Stimulated activated CD4-positive, alpha-beta T cell treated with anti-CD3 and anti-CD28 coated beads, TNF-alpha, amount 100 ng/mL, for 1 hour (primary cell): ENCODE results near the gene PPFIA3.

ENCODE experiments used
- DNase-seq, 3 donors: peaks; one replicate each; pipeline ENCODE4 v3.0.0-alpha.2; 2020; ENCODE audit warnings: low read depth in 3 of 3, low spot score in 1 of 3

The PPFIA3 gene

GRCh38 chr19:49148784-49149651, 29.7 kb downstream of the PPFIA3 start:
- peak in 2 of 3 donors; percentile 39 to 65 for DNase-seq

GRCh38 chr19:49149652-49150105, 30.3 kb downstream of the PPFIA3 start:
- DNase-seq: no peak

DNA sequence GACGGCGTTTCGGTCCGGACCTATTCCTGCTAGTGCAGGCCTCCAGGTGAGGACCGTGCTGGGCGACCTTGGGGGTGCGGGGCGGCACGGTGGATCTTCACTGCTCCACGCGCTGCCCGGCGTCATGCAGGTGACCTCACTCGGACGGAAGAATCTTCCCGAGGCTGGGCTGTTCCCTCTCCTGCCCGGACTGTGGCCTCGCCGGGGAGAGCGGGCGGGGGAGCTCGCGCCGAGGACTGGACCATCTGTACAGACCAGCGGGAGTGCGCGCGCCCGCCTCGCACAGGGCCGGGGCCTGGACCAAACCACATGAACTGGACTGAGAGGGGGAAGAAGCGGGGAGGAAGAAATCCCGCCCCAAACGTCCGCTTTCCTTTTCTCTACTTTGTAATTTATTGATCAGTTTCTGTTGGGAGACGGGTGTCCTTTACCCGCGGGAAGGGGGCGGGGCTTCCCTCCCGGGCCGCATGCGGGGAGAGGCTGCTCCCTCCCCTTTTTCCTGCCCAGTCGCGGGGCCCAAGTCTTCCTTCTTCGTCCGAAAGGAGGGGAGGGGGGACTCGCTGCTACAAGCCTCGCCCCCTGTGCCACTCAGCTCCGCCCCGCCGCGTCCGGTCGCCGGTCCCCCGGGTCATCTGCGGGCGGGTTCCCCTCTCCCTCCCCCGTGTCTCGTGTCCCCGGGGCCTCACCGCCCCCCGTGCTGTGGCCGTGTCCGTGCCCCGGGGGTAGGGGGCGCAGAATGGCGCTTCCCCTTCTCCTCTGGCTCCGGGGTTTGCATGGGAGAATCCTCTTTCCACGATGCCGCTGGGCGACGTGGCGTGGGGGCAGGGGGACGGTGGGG, 31.0 kb downstream of the PPFIA3 start:
- DNase-seq: no peak

DNA sequence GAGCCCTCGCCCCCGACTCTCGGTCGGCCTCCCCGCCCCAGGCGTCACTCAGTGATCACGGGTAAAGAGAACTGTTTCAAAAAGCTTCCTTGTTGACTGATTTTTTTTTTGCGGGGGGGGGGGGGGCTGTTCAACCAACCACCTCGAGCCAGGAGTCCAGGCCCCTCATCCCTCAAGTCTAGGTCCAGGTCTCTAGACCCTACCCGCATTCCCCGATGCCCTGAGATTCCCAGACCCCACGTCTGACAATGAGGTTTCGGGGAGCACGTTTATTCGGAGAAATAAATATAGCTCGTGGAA, 31.6 kb downstream of the PPFIA3 start:
- DNase-seq: no peak

DNA sequence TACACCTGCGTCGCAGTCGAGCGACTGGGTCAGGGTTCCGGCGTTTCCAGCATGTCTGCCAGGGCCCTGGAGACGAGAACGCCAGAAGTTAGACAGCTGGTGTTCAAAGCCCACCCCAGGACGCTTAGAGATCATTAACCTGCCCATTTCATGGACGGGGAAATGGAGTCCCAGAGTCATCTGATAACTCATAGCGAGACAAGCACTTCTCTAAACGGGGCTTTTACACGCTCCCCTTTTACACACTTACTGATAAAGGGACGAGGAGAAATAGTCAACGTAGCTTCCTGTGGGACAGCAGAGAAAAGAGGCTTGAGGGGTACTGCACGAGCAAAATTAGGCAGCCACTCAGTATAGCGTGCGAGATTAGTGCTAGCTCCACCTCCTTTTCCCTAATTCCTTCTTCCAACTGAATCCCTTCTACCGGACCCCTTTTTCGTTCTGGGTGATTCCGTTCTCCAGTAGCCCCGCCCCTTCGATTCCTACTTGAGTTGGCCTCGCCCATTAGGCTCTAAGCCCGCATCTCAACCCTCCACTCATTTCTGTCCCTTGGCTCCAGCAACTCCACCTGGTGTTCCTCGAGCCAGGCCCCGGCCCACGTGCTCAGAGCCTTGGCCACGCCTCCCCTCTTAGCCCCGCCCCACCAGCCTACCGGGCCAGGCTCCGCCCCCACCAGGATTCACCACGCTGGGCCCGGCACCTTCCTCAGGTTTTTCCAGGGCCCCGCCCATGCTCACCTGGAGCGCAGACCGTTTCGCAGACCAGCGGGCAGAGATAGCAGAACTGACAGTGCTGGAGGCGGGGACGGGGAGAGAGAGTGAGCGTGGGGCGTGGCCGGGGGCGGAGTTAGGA, 32.1 kb downstream of the PPFIA3 start:
- no peak for DNase-seq

DNA sequence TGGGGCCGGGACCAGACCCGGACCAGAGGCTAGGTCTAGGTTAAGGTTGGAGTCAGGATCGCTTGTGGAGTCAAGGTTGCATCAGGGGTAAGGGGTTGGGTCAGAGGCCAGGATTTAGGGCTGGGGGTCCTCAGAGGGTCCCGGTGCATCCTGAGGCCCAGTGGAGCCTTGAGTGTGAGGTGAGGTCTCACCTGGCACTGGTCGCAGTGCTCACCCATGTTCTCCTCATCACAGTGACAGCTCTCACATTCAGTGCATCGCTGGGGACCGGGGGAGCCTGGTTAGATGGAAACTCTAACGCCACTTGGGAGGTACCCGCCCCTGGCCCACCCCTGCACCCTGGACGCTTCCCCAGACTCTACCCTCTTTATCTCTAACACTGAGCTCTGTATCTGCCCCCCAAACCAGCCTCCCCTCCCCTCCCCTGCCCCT, 32.8 kb downstream of the PPFIA3 start:
- no peak for DNase-seq

DNA sequence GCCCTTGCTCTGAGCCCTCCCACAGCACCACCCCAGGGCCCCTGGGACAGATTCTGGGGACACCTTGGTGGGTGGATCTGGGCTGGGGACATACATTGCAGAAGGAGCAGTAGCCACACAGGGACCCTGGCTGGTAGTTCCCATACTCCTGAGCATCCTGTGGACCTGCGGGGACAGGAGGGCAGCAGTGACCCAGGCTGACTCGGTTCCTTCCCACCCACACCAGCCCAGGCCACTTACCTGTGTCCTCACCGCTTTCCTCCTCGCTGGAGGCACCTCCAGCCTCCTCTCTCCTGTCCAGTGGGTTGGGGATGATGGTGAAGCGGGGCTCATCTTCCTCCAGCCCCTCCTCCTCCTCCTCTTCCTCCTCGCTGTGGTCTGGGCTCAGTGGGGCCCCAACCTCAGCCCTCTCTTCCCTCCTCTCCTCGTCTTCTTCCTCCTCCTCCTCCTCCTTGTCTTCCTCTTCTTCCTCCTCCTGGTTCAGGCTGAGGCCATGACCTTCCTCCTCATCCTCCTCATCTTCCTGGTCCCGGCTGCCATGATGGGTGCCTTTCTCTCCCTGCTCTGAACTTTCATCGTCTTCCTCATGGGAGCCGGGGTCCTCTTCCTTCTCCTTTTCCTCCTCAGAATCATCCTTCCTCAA, 33.9 kb downstream of the PPFIA3 start:
- no peak for DNase-seq

DNA sequence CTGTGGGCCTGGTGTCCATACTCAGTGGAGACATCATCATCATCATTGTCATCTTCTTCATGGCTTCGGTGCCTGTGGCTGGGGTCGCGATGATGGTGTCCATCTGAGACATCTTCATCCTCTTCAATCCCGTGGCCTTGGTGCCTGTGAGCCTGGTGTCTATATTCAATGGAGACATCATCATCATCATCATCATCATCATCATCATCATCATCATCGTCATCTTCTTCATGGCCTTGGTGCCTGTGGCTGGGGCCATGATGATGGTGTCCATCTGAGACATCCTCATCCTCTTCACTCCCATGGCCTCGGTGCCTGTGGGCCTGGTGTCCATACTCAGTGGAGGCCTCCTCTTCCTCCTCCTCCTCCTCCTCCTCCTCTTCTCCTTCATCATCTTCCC, 34.9 kb downstream of the PPFIA3 start:
- no peak for DNase-seq

DNA sequence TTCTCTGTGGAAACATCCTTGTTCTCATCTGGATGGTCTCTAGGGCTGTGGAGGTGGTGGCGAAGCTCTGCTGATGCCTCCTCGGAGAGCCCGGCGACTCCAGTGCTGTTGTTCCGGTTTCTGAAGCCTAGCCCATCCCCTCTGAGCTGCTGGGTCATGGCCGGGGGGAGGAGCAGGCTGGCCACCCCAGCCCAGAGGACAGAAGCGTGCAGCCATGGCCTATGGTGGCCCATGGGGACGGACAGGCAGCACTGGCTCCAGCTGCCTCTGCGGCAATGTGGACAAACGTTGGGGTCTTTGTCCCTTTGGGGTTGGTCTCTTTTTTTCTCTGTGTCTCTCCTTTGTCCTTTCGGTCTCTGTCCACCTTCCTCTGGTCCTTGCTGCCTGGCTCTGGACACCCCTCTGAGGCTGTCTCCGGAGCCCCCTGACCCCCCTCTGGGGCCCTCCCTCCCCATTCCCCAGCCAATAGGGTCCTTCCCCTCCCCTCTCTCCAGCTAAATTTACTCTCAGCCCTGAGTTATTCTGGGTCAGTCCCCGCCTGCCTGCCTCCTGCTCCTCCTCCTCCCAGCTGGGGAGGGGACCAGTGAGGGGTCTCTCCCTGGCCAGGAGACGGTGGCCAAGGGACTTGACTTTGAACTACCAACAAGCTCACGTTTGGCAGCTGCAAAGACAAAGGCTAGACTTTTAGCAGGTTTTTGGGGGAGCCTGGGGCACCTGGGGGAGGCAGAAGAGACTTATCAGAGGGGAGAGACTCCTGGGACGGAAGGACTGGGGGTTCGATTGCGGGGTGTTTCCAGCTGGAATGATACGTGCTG, 35.9 kb downstream of the PPFIA3 start, which contains the start of gene HRC:
Gene HRC, minus strand, starts transcription at position 392 of the 815 bp plus-strand sequence. Its CDS starts 159 bp downstream, at position 233.
- no peak for DNase-seq

- DNase-seq: no peak
Observed at GRCh38 chr19:49155820-49156346, 36.5 kb downstream of the PPFIA3 start.

DNA sequence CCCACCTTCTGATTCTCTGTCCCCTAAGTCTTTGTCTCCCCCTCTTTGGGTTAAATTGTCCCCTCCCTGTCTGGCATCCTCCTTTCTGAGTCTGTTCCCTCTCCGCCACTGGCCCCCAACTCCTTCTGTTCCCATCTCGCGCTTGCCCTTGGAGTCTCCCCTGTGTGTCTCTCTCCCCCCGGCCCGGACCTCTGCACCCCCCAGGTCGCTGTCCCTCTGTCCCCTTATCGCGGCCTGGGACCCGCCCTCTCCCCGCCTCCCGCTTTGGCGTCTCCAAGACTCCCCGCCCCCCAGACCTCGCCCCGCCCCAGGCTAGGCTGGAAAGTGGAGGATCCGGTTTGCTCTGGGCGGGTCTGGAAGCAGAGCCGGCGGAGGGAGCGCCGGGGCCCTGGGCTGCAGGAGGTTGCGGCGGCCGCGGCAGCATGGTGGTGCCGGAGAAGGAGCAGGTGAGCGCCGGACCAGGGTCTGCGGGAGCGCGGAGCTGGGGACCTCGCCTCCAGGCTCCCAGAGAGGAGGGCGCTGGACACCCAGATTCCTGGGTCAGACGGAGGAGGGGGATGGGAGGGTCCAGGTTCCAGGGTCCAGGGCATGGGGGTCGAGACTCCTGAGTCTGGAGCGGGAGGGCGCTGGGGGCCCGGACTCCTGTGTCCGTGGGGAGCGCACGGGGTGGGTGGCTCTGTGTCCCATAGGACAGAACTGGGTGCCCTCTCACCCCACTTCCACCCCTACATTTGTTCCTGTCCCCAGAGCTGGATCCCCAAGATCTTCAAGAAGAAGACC, 38.3 kb downstream of the PPFIA3 start, which contains the start of gene TRPM4:
Gene TRPM4, plus strand, starts transcription at position 348 of the 780 bp plus-strand sequence. Its CDS starts 75 bp downstream, at position 423.
- DNase-seq: no peak

DNA sequence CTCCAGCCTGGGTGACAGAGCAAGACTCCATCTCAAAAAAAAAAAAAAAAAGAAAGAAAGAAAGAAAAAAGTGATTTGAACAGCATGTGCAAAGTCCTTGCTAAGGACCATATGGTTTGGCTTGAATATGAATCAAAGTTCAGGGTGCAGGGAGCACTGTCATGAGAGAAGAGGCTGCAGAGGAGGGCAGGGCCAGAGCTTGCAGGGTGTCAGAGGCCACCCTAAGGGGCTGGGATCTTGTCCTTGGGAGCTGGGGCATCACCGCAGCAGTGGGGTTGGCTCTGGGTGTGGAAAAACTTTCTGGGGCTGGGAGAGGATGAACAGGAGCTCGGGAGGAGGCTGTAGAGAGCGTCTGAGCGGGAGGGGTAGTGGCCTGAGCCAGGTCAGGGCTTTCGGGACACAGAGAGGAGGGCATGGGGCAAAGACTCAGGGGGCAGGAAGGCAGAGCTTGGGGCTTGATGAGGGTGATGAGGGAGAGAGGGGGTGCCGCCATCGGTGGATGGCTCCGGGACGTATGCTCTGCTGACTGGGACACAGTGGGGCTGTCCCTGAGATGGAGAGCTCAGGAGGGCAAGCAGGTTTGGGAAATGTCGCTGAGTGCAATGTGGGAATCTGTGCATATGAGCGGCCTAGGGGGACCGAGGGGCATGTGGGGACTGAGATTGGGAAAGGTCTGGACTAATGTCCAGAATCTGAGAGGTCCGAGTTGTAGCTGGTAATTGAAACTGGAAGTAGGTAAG, 41.3 kb downstream of the PPFIA3 start:
- DNase-seq: no peak

DNA sequence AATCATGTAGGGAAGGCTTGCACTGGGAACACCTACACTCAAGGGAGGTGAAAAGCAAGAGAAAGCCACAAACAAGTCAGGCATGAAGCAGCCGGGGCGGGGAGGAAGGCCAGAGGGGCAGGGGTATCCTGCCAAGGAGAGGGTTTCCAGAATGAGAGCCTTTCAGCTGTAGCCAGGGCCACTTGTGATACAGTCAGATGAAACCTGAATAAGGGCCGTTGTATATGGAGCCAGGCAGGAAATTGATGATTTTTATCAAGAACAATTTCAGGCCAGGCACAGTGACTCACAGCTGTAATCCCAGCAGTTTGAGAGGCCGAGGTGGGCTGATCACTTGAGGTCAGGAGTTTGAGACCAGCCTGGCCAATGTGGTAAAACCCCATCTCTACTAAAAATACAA, 42.6 kb downstream of the PPFIA3 start:
- no peak for DNase-seq

DNA sequence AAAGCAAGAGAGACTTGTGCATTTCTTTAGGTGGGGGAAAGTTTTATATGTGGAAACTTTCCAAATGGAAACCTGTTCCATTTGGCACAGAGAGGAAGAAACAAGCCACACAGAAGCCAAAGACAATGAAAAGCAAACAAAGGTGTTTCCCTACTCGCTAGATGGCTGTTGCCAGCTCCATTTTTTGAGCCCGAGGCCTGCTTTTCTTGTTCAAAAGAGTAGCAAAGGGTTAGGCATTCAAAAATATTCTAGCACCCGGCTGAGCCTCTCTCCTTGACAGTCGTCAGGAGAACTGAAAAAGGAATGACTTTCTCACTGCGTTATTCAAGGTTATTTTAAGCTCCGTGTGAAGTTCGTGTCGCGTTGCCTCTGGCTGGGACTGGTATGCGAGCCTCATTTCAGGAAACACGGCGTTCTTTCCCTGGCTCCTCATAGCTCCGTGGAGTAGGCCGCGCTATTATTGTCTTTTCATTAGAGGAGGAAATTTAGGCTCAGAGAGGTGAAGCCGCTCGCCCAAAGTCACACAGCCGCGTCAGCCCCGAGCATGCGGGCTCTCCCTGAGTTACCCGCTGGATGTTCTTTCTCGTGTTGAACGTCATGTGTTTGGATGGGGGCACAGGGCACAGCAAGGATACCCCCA, 45.9 kb downstream of the PPFIA3 start:
- no peak for DNase-seq

DNA sequence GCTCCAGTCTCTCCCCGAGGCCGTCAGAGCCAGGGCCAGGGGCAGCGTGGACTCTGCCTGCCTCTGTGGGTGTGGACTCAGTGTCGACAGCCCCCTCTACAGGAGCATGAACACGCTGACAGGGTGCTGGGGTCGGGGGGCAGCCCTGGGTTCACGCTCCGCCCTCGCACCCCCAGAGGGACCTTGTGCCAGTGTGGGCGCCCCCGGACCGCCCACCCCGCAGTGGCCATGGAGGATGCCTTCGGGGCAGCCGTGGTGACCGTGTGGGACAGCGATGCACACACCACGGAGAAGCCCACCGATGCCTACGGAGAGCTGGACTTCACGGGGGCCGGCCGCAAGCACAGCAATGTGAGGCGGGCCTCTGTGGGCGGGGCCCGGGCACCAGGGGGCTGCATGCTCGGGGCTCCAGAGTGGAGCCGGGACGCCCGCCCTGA, 46.5 kb downstream of the PPFIA3 start:
- DNase-seq: no peak

GRCh38 chr19:49167857-49168409, 48.6 kb downstream of the PPFIA3 start:
- DNase-seq: no peak

- DNase-seq: no peak
Observed at GRCh38 chr19:49168421-49168820, 49.1 kb downstream of the PPFIA3 start.
